Astrocyte (in vitro differentiated cells and primary cell): ENCODE results near the gene ECI1.

Experiments
- CTCF ChIP-seq: IDR thresholded peaks from 2 replicates; pipeline ENCODE4 v1.5.1; 2011; ENCODE audit warnings: low read depth, mild to moderate bottlenecking, inconsistent platforms, low read length, moderate library complexity; ENCODE audit not compliant: insufficient read depth
- EZH2 ChIP-seq: IDR thresholded peaks from 2 replicates; pipeline ENCODE4 v1.6.1; 2012; ENCODE audit warnings: mild to moderate bottlenecking, low read length, inconsistent platforms; ENCODE audit not compliant: insufficient read depth

- TF ChIP-seq CTCF (no peak), EZH2 (no peak)
Observed at GRCh38 chr16:2229091-2229490, 22.3 kb downstream of the ECI1 start.
